ENCODE results near the gene BCAP31.
A peak's percentile ranks its signal among the peaks of the same experiment; 100 is the strongest.
"Not testable (repeated sequence)": the region's sequence is repeated elsewhere in the genome, so short reads cannot be mapped to it uniquely, and the experiment has no call there.

Gene BCAP31

DNA sequence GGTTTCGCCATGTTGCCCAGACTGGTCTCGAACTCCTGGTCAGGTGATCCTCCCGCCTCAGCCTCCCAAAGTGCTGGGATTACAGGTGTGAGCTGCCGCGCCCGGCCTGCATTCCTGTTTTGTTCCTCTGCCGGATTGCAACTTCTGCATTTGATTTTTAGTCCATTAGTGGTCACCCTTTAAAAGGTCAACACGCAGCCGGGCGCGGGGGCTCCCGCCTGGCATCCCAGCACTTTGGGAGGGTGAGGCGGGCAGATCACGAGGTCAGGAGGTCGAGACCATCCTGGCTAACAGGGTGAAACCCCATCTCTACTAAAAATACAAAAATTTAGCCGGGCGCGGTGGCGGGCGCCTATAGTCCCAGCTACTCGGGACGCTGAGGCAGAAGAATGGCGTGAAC is 5.9 kb upstream of the BCAP31 start:
- peaks cover 46% of the 10 kb centered on the region for H3K4me1 Mint-ChIP-seq
- DNase-seq, ATAC-seq, H3K4me3 Mint-ChIP-seq, H3K27me3 Mint-ChIP-seq, H3K9me3 Mint-ChIP-seq, H3K27ac Mint-ChIP-seq: not testable (repeated sequence)

DNA sequence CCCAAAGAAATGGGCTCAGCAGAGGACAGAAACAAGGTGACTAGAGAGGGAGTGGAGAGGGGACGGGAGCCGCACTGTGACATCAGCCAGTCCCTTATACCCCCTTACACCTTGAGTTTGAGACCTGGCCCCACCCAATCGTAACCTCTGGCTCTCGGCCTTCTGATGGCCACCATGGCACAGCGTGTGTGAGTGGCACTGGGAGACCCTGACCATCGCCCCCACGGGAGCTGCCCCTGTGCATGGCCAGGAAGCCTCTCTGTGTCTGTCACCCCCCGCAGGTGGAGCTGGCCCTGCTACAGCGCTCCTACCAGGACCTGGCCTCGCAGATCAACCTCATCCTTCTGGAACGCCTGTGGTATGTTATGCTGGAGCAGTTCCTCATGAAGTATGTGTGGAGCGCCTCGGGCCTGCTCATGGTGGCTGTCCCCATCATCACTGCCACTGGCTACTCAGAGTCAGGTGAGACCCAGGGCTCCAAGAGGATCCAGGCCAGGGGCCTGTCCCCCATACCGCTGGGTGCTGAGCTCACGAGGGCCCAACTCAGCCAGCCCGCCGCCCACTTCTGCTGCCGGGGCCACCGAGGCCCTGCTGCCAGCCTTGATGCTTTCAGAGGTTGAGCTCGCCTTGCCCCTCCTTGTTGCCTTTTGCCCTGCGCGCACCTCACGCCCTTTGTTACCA is 4.9 kb upstream of the BCAP31 start:
- no peaks in the 10 kb centered on the region for H3K27me3 Mint-ChIP-seq
- H3K4me3 Mint-ChIP-seq: no peak overlapping the region
- H3K9me3 Mint-ChIP-seq: peaks cover 8 to 9% of the 10 kb centered on the region in 2 donors
- H3K4me1 Mint-ChIP-seq: peaks cover 41% of the 10 kb centered on the region
- DNase-seq: no peak
- ATAC-seq: no peak
- no peak overlapping the region for H3K27ac Mint-ChIP-seq

DNA sequence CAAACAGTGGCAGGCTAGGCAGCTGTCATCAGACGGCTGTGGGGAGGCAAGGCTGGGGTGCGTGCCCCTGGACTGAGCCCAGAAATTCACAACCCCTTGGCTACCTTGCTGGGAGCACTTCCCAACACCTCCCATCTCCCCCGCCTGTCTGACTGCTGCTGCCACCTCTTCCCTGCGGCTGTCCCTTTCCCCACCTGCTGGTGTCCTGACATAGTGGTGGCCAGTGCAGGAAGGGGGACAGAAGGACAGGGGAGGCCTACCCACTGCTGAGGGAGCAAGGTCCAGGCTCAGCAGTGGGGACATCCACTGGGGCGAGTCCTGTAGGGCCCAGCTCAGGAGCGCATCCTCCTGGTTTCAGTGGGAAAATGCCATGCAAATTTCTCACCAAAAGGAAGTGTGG is 3.9 kb upstream of the BCAP31 start:
- Mint-ChIP-seq H3K4me3 (no peak overlapping the region), H3K27me3 (no peaks in the 10 kb centered on the region), H3K27ac (no peak overlapping the region), H3K9me3 (peaks cover 8 to 9% of the 10 kb centered on the region in 2 donors), H3K4me1 (peaks cover 41% of the 10 kb centered on the region)
- no peak for ATAC-seq
- no peak for DNase-seq

DNA sequence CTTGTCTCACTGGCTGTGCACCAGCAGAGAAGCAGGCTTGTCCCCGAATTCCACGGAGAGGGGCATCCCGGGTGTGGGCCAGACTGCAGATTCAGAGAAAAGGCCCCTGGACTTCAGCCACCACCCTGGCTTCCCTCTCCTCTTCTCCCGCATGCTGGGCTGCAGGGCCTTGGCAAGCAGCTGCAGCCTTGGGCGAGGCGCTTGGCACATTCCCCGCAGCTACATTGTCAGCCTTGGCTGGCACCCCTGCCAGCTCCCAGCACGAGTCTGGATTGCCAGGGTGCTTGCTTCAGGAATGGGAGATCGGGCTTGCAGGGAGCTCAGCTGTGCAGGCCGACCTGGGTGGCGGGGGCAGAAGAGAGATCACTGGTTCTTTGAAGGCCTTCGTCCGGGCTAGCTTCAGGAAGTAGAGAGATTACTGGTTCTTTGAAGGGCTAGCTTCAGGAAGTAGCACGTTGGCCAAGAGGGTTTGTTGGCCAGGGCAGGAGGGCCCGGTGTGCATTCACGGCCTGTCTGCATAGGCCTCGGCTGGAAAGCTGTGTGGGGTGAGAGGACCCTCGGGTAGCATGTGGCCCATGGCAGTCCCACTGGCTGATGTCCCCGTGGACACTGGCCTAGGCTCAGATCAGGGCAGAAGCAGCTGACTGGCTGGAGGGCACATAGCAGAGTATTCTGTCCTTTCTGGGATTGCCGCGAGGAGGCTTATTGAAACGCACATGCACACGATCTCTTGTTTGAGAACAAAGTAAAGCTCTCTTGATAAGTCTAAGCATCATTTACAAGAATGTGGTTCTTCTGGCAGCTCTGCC is 3.1 kb upstream of the BCAP31 start:
- no peak for ATAC-seq
- peak overlapping the region in 1 of 2 donors; percentile 57 for H3K27ac Mint-ChIP-seq

DNA sequence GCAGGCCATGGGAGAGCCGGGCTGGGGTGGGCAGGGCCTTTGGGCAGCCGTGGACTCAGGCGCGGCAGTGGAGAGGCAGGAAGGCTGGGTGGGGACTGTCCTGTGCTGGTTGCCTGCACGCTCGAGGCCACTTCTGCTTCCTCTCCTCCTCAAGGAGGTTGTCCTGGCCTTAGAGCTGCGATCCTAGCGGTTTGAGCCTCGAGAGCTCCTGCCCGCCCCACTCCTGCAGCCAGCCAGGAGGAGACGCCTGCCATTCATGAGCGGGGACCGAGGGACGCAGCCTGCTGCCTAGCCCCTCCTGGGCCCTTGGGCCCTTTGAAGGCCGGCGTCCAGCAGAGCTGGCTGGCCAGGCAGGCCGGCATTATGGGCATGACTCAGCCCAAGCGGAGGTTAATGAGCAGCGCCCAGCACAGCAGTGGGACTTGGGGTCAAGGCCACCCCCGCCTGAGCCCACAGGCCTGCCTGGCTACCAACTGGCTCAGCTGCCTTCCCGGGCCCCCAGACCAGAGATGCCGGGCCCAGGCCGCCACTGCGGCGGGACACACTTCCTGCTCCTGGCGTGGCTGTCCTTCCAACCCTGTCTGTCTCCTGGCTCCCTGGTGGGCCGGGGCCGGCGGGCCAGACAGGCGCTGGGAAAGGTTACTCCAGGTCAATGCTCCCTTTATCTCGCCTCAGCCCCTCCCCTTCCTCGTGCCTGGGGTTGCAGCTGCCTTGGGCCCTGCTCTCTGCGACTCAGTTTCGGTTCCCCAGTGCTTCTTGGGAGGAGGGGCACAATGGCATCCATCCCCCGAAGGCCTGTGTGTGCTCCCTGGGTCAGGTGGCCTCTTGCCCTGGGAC is 2.3 kb upstream of the BCAP31 start:
- ATAC-seq (no peak), DNase-seq (peak in 1 of 2 donors; percentile 35)
- peak overlapping the region; percentile 69 to 80 for H3K4me3 Mint-ChIP-seq
- peaks cover 46% of the 10 kb centered on the region for H3K4me1 Mint-ChIP-seq
- peaks cover 1 to 4% of the 10 kb centered on the region in 2 donors for H3K9me3 Mint-ChIP-seq
- peak overlapping the region in 1 of 2 donors; percentile 57 for H3K27ac Mint-ChIP-seq
- no peaks in the 10 kb centered on the region for H3K27me3 Mint-ChIP-seq

More for the DNA sequence above, 3.1 kb upstream of the BCAP31 start:
- Mint-ChIP-seq H3K27me3 (no peaks in the 10 kb centered on the region), H3K4me3 (peak overlapping the region; percentile 69 to 80), H3K9me3 (peaks cover 8 to 9% of the 10 kb centered on the region in 2 donors), H3K4me1 (peaks cover 47% of the 10 kb centered on the region)
- DNase-seq: peak in 1 of 2 donors; percentile 12

DNA sequence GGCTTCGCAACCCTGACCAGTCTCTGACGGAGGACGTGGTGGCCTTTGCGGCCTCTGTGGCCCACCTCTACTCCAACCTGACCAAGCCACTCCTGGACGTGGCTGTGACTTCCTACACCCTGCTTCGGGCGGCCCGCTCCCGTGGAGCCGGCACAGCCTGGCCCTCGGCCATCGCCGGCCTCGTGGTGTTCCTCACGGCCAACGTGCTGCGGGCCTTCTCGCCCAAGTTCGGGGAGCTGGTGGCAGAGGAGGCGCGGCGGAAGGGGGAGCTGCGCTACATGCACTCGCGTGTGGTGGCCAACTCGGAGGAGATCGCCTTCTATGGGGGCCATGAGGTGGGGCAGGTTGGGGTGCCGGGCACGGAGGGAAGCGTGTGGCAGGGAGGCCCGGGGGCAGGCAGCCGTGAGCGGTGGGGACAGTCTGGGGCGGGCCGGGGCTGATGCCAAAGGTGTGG is 1.7 kb upstream of the BCAP31 start:
- Mint-ChIP-seq H3K27me3 (no peaks in the 10 kb centered on the region), H3K4me1 (peaks cover 40% of the 10 kb centered on the region), H3K27ac (peak overlapping the region in 1 of 2 donors; percentile 80), H3K4me3 (peak overlapping the region; percentile 58 to 80), H3K9me3 (no peaks in the 10 kb centered on the region)
- DNase-seq (peak in 1 of 2 donors; percentile 12), ATAC-seq (no peak)

DNA sequence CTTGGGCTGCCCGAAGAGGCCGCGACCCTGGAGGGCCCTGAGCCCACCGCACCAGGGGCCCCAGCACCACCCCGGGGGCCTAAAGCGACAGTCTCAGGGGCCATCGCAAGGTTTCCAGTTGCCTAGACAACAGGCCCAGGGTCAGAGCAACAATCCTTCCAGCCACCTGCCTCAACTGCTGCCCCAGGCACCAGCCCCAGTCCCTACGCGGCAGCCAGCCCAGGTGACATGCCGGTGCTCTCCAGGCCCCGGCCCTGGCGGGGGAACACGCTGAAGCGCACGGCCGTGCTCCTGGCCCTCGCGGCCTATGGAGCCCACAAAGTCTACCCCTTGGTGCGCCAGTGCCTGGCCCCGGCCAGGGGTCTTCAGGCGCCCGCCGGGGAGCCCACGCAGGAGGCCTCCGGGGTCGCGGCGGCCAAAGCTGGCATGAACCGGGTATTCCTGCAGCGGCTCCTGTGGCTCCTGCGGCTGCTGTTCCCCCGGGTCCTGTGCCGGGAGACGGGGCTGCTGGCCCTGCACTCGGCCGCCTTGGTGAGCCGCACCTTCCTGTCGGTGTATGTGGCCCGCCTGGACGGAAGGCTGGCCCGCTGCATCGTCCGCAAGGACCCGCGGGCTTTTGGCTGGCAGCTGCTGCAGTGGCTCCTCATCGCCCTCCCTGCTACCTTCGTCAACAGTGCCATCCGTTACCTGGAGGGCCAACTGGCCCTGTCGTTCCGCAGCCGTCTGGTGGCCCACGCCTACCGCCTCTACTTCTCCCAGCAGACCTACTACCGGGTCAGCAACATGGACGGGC is 1.0 kb upstream of the BCAP31 start:
- peak overlapping the region; percentile 72 to 80 for H3K4me3 Mint-ChIP-seq
- H3K9me3 Mint-ChIP-seq: no peaks in the 10 kb centered on the region
- no peaks in the 10 kb centered on the region for H3K27me3 Mint-ChIP-seq
- peaks cover 35% of the 10 kb centered on the region for H3K4me1 Mint-ChIP-seq
- ATAC-seq (peak; percentile 21), DNase-seq (no peak)
- H3K27ac Mint-ChIP-seq: no peak overlapping the region

DNA sequence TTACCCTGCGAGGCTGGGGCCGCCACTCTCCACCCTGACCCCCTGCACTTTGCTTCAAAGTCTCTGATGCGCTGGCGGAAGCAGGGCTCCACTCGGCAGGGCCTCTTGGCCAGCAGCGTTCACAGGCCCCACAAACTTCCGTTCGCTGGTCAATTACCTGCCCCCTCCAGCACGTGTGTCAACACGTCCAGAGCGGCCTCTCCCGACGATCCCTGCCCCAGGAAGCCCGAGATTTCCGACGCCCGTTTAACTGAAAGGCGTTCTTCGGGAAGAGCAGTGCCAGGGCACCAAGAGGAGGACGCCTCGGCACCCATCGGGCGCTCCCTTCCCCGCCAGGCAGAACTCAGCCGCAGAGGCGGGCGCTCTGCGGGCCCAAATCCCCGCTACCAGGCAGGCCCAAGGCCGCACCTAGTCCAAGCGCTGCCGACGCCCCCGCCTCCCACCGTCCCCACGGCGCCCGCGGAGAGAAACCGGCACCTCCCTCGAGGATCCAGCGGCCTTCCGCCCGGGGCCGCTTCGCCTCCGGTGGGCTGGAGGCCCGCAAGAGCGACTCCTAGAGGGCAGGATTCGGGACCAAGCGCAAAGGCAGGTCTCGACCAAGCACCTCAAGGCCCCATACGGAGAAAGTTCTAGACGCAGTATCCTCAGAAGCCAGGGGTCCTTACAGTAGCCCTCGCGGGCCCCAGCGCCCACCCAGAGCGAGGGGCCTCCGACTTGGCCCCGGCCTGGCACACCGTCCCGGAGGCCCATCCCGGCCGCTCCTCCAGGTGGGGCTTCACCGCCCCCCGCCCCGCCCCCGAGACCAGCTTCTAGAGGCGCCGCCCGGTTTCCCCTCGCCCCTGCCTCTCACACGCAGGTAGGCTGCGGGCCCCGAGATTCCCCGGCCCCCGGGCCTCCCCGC is 586 bp downstream of the BCAP31 start:
- H3K9me3 Mint-ChIP-seq: no peaks in the 10 kb centered on the region
- no peaks in the 10 kb centered on the region for H3K27me3 Mint-ChIP-seq
- peak overlapping the region; percentile 96 for H3K27ac Mint-ChIP-seq
- H3K4me1 Mint-ChIP-seq: peaks cover 47% of the 10 kb centered on the region
- ATAC-seq: peak; percentile 55
- DNase-seq: peak; percentile 68 to 72
- H3K4me3 Mint-ChIP-seq: peak overlapping the region; percentile 90 to 91

DNA sequence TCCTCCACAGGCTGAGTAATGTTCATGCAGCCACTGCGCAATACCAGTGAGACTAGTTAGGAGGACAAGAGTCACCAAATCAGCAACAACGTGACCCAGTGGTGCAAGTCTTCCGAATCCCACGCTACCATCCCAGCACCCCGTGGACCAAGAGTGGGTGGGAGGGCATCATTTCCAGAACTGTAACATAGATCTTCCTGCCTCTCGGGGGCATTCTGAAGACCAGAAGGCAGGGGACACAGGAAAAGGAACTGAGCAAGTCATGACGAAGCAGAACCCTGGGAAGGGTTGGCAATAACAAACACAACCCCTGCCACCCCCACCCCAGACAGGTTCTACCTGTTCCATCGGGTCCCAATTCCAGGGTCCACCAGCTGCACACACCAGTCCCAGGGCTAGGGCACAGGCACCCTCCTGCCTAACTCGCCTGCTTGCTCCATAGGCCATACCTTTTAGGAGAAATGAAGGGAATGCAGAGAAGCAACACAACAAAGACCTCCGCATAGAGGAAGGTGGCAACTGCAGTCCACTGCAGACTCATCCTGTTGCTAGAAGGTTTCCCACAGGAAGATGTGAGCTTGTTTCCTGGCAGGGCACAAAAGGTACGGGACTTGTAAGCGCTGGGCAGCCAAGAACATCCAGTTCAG is 1.4 kb downstream of the BCAP31 start:
- DNase-seq (no peak), ATAC-seq (no peak)
- peak overlapping the region; percentile 90 to 91 for H3K4me3 Mint-ChIP-seq

DNA sequence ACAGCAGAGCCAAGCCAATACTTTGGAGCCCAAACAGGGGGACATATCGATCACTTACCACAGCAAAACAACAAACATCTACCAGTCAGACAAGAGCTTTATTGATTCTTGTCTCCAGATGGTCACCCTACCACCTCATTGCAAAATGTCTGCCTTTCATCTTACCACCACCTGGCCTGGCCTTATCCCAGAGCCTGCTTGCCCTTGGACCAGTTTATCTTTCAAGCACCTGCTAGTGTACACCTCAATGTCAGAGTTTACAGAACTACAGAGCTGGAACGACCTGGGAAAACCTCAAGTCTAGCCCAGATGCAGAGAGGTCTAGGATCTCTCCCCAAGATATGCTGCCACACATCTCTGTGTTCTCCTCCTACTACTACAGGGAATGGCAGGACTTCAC is 4.5 kb downstream of the BCAP31 start:
- Mint-ChIP-seq H3K4me1 (peaks cover 23% of the 10 kb centered on the region), H3K27me3 (no peaks in the 10 kb centered on the region), H3K4me3 (no peak overlapping the region), H3K9me3 (no peaks in the 10 kb centered on the region), H3K27ac (no peak overlapping the region)
- no peak for ATAC-seq
- DNase-seq: no peak

More for the DNA sequence above, 1.4 kb downstream of the BCAP31 start:
- no peaks in the 10 kb centered on the region for H3K27me3 Mint-ChIP-seq
- peaks cover 46% of the 10 kb centered on the region for H3K4me1 Mint-ChIP-seq
- peak overlapping the region; percentile 88 to 91 for H3K27ac Mint-ChIP-seq
- no peaks in the 10 kb centered on the region for H3K9me3 Mint-ChIP-seq

DNA sequence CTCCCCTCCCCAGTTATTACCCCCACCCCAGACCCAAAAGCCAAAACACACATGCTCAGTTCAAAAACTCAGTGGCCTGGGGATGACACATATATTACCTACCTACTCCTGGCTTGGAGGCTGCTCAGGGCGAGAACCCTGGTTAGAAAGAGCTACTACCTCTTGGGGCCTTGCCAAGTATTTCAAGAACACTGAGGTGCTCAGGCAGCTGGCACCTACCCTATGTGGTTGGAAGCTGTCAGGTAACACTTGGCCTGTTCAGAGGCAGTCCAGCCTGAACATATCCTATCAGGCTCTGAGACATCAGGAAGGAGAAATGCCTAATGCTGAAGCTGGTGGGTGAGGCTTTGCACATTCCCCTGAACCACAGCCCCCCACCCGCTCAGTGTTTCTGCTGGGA is 4.9 kb downstream of the BCAP31 start:
- H3K4me3 Mint-ChIP-seq: no peak overlapping the region
- no peaks in the 10 kb centered on the region for H3K9me3 Mint-ChIP-seq
- ATAC-seq (no peak), DNase-seq (no peak)
- peaks cover 23% of the 10 kb centered on the region for H3K4me1 Mint-ChIP-seq
- no peak overlapping the region for H3K27ac Mint-ChIP-seq
- no peaks in the 10 kb centered on the region for H3K27me3 Mint-ChIP-seq

DNA sequence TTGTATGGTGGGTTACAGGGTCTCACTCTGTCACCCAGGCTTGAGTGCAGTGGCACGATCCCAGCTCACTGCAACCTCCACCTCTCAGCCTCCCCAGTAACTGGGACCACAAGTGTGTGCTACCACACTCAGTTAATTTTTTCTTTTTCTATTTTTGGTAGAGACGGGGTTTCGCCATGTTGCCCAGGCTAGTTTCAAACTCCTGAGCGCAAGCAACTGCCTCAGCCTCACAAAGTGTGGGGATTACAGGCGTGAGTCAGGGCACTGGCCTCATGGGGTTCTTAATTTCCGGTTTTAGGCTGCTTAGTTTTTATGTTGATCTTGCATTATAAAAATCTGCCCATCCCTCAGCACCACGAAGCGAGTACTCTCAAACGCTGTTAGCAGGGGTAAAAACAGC is 6.7 kb downstream of the BCAP31 start:
- H3K27ac Mint-ChIP-seq: no peak overlapping the region

DNA sequence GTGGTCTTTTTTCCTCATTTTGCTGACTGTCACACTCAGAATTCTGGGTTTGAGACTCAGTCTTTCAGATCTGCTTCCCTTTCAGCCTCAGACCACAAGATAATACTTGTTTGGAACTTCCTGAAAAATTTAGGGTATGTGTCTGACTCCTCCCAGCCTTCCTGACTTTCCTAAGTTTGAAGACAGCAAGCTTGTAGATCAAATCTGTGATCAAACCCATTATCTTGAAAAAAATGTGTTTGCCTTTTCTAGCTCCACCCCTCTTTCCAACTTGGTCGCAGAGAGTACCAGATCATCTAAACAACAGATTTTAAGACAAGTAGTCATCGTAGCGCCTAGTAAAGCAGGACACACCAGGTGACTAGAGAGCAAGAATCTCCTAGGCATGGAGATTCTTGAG is 9.9 kb downstream of the BCAP31 start:
- H3K27me3 Mint-ChIP-seq: no peaks in the 10 kb centered on the region
- DNase-seq: no peak
- no peak overlapping the region for H3K4me3 Mint-ChIP-seq
- no peak overlapping the region for H3K27ac Mint-ChIP-seq
- ATAC-seq: no peak
- H3K4me1 Mint-ChIP-seq: peaks cover 8% of the 10 kb centered on the region
- no peaks in the 10 kb centered on the region for H3K9me3 Mint-ChIP-seq

More for the DNA sequence above, 6.7 kb downstream of the BCAP31 start:
- ATAC-seq (no peak), DNase-seq (no peak)
- no peaks in the 10 kb centered on the region for H3K9me3 Mint-ChIP-seq
- peaks cover 19% of the 10 kb centered on the region for H3K4me1 Mint-ChIP-seq
- H3K4me3 Mint-ChIP-seq: no peak overlapping the region
- H3K27me3 Mint-ChIP-seq: no peaks in the 10 kb centered on the region
